HCT116 (cell line): Measurements from ENCODE around the gene BABAM2. TPM values are rescaled to one million over a fixed set of nuclear protein-coding genes. Genes with fewer than 3 reads are reported as not detected.

ENCODE experiments used
- ATAC-seq: fragments of 200-7000 bp; cut with Tn5 transposase; 2 replicates; pipeline ENCODE4 v1.9.1; 2020; ENCODE audit warnings: mild to moderate bottlenecking, moderate library complexity
- BruUV-seq: library from RNA; stranded (reverse); fragments of 400-500 nt; replicated peaks from 2 replicates; lab custom pipeline; 2021; lab: Mats Ljungman, UMichigan
- CTCF ChIA-PET: fragments of 300-600 bp; sonication (Branson Sonifier 250); formaldehyde crosslinking; loops from one replicate; lab custom pipeline; 2021; ENCODE audit warnings: antibody characterized with exemption; lab: Charles Lee
- POLR2A ChIA-PET: fragments of 300-600, 350-600 bp; sonication (Branson Sonifier 250); formaldehyde crosslinking; loops from one replicate; lab custom pipeline; 2021; ENCODE audit warnings: antibody characterized with exemption; lab: Charles Lee
- RAD21 ChIA-PET, 2 experiments: fragments of 300-600 bp; sonication (Branson Sonifier 250); formaldehyde crosslinking; loops; one replicate each; lab custom pipeline; 2023; ENCODE audit warnings: low total read pairs in 2 of 2; ENCODE audit not compliant: uncharacterized antibody in 2 of 2, unreplicated experiment in 2 of 2, low non-redundant PET in 1 of 2; lab: Charles Lee
- DNase-seq: peaks from one replicate; pipeline ENCODE4 v3.0.0-alpha.2; 2010; ENCODE audit warnings: low read depth, low spot score
- H2AFZ ChIP-seq: fragments of 200-600 bp; shearing (Covaris generic), sonication (generic); 2 replicates; pipeline ENCODE4 v1.6.1; 2017; ENCODE audit warnings: low read depth, mixed run types, mixed read lengths, antibody characterized with exemption, low read length; ENCODE audit not compliant: poor library complexity, severe bottlenecking
- H3K27ac ChIP-seq: 2 replicates; pipeline ENCODE4 v1.5.1; 2012; ENCODE audit warnings: low read depth, low read length
- H3K27me3 ChIP-seq: fragments of 200-600 bp; sonication (generic); 2 replicates; pipeline ENCODE4 v1.6.1; 2016; ENCODE audit warnings: mixed run types, low read length, mixed read lengths; ENCODE audit not compliant: insufficient read depth
- H3K36me3 ChIP-seq, 2 experiments: fragments of 200-500 bp in 1 of 2; fragments of 200-600 bp in 1 of 2; sonication (Bioruptor generic) in 1 of 2; sonication (generic) in 1 of 2; 2 replicates each; pipeline versions ENCODE4 v1.5.1 to v1.6.1; 2014 to 2016; ENCODE audit warnings: low read length in 2 of 2, inconsistent platforms in 1 of 2, mixed read lengths in 1 of 2, mixed run types in 1 of 2; ENCODE audit not compliant: insufficient read depth in 2 of 2, control insufficient read depth in 1 of 2
- H3K4me1 ChIP-seq, 2 experiments: fragments of 200-600 bp in 1 of 2; sonication (generic) in 1 of 2; 2 replicates each; pipeline versions ENCODE4 v1.5.1 to v1.6.1; 2012 to 2017; ENCODE audit warnings: low read length in 2 of 2, inconsistent platforms in 1 of 2, mild to moderate bottlenecking in 1 of 2, mixed read lengths in 1 of 2, mixed run types in 1 of 2, moderate library complexity in 1 of 2; ENCODE audit not compliant: insufficient read depth in 2 of 2, control insufficient read depth in 1 of 2
- H3K4me2 ChIP-seq: fragments of 200-600 bp; sonication (generic); 2 replicates; pipeline ENCODE4 v1.6.1; 2017; ENCODE audit warnings: mixed run types, low read length, mixed read lengths
- H3K4me3 ChIP-seq, 2 experiments: fragments of 200-600 bp in 1 of 2; sonication (generic) in 1 of 2; replicated peaks in 1 of 2; 2 replicates each; pipeline ENCODE4 v1.5.1; 2011 to 2016; ENCODE audit warnings: low read length in 2 of 2, control low read depth in 1 of 2, low read depth in 1 of 2, mild to moderate bottlenecking in 1 of 2, mixed read lengths in 1 of 2, mixed run types in 1 of 2
- H3K79me2 ChIP-seq: fragments of 200-600 bp; sonication (generic); 2 replicates; pipeline ENCODE4 v1.6.1; 2017; ENCODE audit warnings: mild to moderate bottlenecking, mixed run types, low read length, moderate library complexity, mixed read lengths; ENCODE audit not compliant: insufficient read depth
- H3K9ac ChIP-seq: fragments of 200-600 bp; sonication (generic); 2 replicates; pipeline ENCODE4 v1.6.1; 2016; ENCODE audit warnings: low read length, mixed read lengths
- H3K9me2 ChIP-seq: fragments of 200-600 bp; sonication (generic), shearing (Covaris generic); 2 replicates; pipeline ENCODE4 v1.6.1; 2017; ENCODE audit warnings: mixed run types, mild to moderate bottlenecking, moderate library complexity; ENCODE audit not compliant: insufficient read depth
- H3K9me3 ChIP-seq, 2 experiments: fragments of 200-500 bp in 1 of 2; fragments of 200-600 bp in 1 of 2; sonication (Bioruptor generic) in 1 of 2; sonication (generic) in 1 of 2; 2 replicates each; pipeline ENCODE4 v1.6.1; 2014 to 2017; ENCODE audit warnings: low read length in 2 of 2, mixed read lengths in 2 of 2, inconsistent platforms in 1 of 2, low read depth in 1 of 2, mild to moderate bottlenecking in 1 of 2, mixed run types in 1 of 2, moderate library complexity in 1 of 2; ENCODE audit not compliant: control insufficient read depth in 1 of 2, insufficient read depth in 1 of 2
- H4K20me1 ChIP-seq: fragments of 200-600 bp; sonication (generic), shearing (Covaris generic); 2 replicates; pipeline ENCODE4 v1.6.1; 2017; ENCODE audit warnings: mixed run types, mild to moderate bottlenecking, moderate library complexity; ENCODE audit not compliant: insufficient read depth
- ATF3 ChIP-seq: IDR thresholded peaks from 2 replicates; pipeline ENCODE4 v1.6.1; 2012
- CBX3 ChIP-seq: IDR thresholded peaks from 2 replicates; pipeline ENCODE4 v1.6.1; 2012; ENCODE audit warnings: low read depth
- CEBPB ChIP-seq: IDR thresholded peaks from 2 replicates; pipeline ENCODE4 v1.6.1; 2012; ENCODE audit warnings: low read depth
- EZH2 ChIP-seq: fragments of 200-600 bp; sonication (generic); IDR thresholded peaks from 2 replicates; pipeline ENCODE4 v1.6.1; 2017; ENCODE audit warnings: antibody characterized with exemption, mixed run types
- EZH2phosphoT487 ChIP-seq: fragments of 200-600 bp; IDR thresholded peaks from 2 replicates; pipeline ENCODE4 v1.6.1; 2018; ENCODE audit warnings: antibody characterized with exemption, borderline replicate concordance
- JUND ChIP-seq: IDR thresholded peaks from 2 replicates; pipeline ENCODE4 v1.6.1; 2012
- POLR2A ChIP-seq: IDR thresholded peaks from 2 replicates; pipeline ENCODE4 v1.7.0; 2011; ENCODE audit warnings: borderline replicate concordance; ENCODE audit not compliant: insufficient read depth, insufficient read length; ENCODE audit errors: extremely low read depth
- SIN3A ChIP-seq: IDR thresholded peaks from 2 replicates; pipeline ENCODE4 v1.6.1; 2012; ENCODE audit warnings: low read depth
- SP1 ChIP-seq: IDR thresholded peaks from 2 replicates; pipeline ENCODE4 v1.6.1; 2012; ENCODE audit warnings: low read depth
- SRF ChIP-seq: IDR thresholded peaks from 2 replicates; pipeline ENCODE4 v1.6.1; 2012; ENCODE audit warnings: low read depth
- ZFX ChIP-seq: fragments of 450-650 bp; IDR thresholded peaks from 2 replicates; pipeline ENCODE4 v1.6.1; 2017
- intact Hi-C: fragments of 100-400 bp; cut with micrococcal nuclease; formaldehyde crosslinking; loops from 2 replicates; pipeline ENCODE4 v1.10.0; 2022
- total RNA-seq: library from RNA; stranded (reverse); gene quantifications from one replicate; pipeline ENCODE4 v1.2.1, GENCODE V29; 2021; ENCODE audit not compliant: unreplicated experiment

Gene BABAM2
- total RNA-seq, 1 experiment from 2014 or later, result 23.8 TPM

- ATAC-seq (no peak), DNase-seq (no peak)
- H2AFZ ChIP-seq, result no peak overlapping the region
- ChIA-PET RAD21 (no interaction called here), CTCF (no interaction called here), POLR2A (no interaction called here)
- no peak overlapping the region for H3K4me3 ChIP-seq
- no peaks in the 10 kb centered on the region for H4K20me1 ChIP-seq
- H3K4me1 ChIP-seq, result peaks cover 12 to 18% of the 10 kb centered on the region in 2 experiments
- intact Hi-C loops, result no loop called here
- no peaks in the 10 kb centered on the region for H3K27me3 ChIP-seq
- H3K36me3 ChIP-seq, result no peaks in the 10 kb centered on the region
- H3K9me3 ChIP-seq, result no peaks in the 10 kb centered on the region
- H3K27ac ChIP-seq, result no peak overlapping the region
- no peak overlapping the region for H3K4me2 ChIP-seq
- TF ChIP-seq POLR2A, result no peak
- no peak for TF ChIP-seq ZFX
- no peak for TF ChIP-seq JUND
- no peak for TF ChIP-seq EZH2phosphoT487
- TF ChIP-seq SRF, result no peak
- no peak for TF ChIP-seq SIN3A
- H3K9me2 ChIP-seq, result no peaks in the 10 kb centered on the region; the same call in 1 of the 2 replicates
- no peak overlapping the region for H3K9ac ChIP-seq
- no TSS peak for BruUV-seq
- no peaks in the 10 kb centered on the region for H3K79me2 ChIP-seq
Measured at GRCh38 chr2:27929916-27930486, 39.5 kb downstream of the BABAM2 start.

GRCh38 chr2:27931361-27931950 lies 40.9 kb downstream of the BABAM2 start:
- intact Hi-C loops, result no loop called here
- H3K4me1 ChIP-seq, result peaks cover 12 to 18% of the 10 kb centered on the region in 2 experiments
- no peak for TF ChIP-seq EZH2
- TF ChIP-seq SP1, result no peak
- no peak for TF ChIP-seq CEBPB
- no peak for TF ChIP-seq ZFX
- TF ChIP-seq ATF3, result no peak
- TF ChIP-seq CBX3, result no peak
- H3K9me2 ChIP-seq, result no peaks in the 10 kb centered on the region; the same call in 1 of the 2 replicates
- no peak overlapping the region for H3K27ac ChIP-seq
- H3K4me2 ChIP-seq, result peak overlapping the region; percentile 54
- ChIA-PET RAD21 (no interaction called here), POLR2A (no interaction called here), CTCF (no interaction called here)
- H3K9me3 ChIP-seq, result no peaks in the 10 kb centered on the region
- H3K9ac ChIP-seq, result no peak overlapping the region
- H3K79me2 ChIP-seq, result no peaks in the 10 kb centered on the region
- BruUV-seq, result TSS peak; percentile 27
- no peak for ATAC-seq
- H2AFZ ChIP-seq, result no peak overlapping the region
- no peaks in the 10 kb centered on the region for H3K27me3 ChIP-seq
- no peaks in the 10 kb centered on the region for H3K36me3 ChIP-seq
- H3K4me3 ChIP-seq, result no peak overlapping the region
- DNase-seq, result no peak
- no peaks in the 10 kb centered on the region for H4K20me1 ChIP-seq
